ENCODE measurements around the gene HAUS2. TPM values are rescaled to one million over a fixed set of nuclear protein-coding genes. Genes with fewer than 3 reads are reported as not detected.
A peak's percentile ranks its signal among the peaks of the same experiment; 100 is the strongest.

Gene HAUS2
- total and polyA plus RNA-seq, 9 donors: 12.1 to 20.1 (median 15.9) TPM

GRCh38 chr15:42558739-42559138 lies 10.1 kb downstream of the HAUS2 start:
- no peak for DNase-seq
- Histone ChIP-seq H3K4me3 (ENCODE audit: low read length) (no peak overlapping the region), H3K4me1 (ENCODE audit: control insufficient read depth, insufficient read depth, low read length) (no peaks in the 10 kb centered on the region), H3K27me3 (ENCODE audit: control insufficient read depth, insufficient read depth, low read length) (no peaks in the 10 kb centered on the region), H3K27ac (ENCODE audit: low read length) (no peak overlapping the region), H3K36me3 (ENCODE audit: control insufficient read depth, insufficient read depth, low read length) (peaks cover 23% of the 10 kb centered on the region), H3K9me3 (replicated peaks; ENCODE audit: control insufficient read depth, low read depth, low read length) (no peaks in the 10 kb centered on the region)
- 100% methylated on average over 1 of the region's 3 CpGs for WGBS (ENCODE audit: insufficient coverage)

GRCh38 chr15:42575188-42576039 lies 26.8 kb downstream of the HAUS2 start, which contains the start of gene STARD9:
Gene STARD9, plus strand, starts transcription at chr15:42575606. Its CDS starts 110 bp downstream, at chr15:42575716.
- Histone ChIP-seq H3K27me3 (ENCODE audit: control insufficient read depth, insufficient read depth, low read length) (no peaks in the 10 kb centered on the region), H3K4me1 (ENCODE audit: control insufficient read depth, insufficient read depth, low read length) (peaks cover 20% of the 10 kb centered on the region), H3K27ac (ENCODE audit: low read length) (peak within 1 kb of the TSS; percentile 93), H3K36me3 (ENCODE audit: control insufficient read depth, insufficient read depth, low read length) (no peaks in the 10 kb centered on the region), H3K9me3 (replicated peaks; ENCODE audit: control insufficient read depth, low read depth, low read length) (no peaks in the 10 kb centered on the region), H3K4me3 (ENCODE audit: low read length) (peak within 1 kb of the TSS; percentile 99)
- DNase-seq: peak; percentile 99
- under 1% methylated on average over 83 of the region's 95 CpGs for WGBS (ENCODE audit: insufficient coverage)

GRCh38 chr15:42576040-42576594 lies 27.5 kb downstream of the HAUS2 start:
- H3K27ac ChIP-seq (ENCODE audit: low read length): peak overlapping the region; percentile 93
- DNase-seq: no peak
- H3K36me3 ChIP-seq (ENCODE audit: control insufficient read depth, insufficient read depth, low read length): no peaks in the 10 kb centered on the region
- peaks cover 24% of the 10 kb centered on the region for H3K4me1 ChIP-seq (ENCODE audit: control insufficient read depth, insufficient read depth, low read length)
- H3K9me3 ChIP-seq (replicated peaks; ENCODE audit: control insufficient read depth, low read depth, low read length): no peaks in the 10 kb centered on the region
- peak overlapping the region; percentile 99 for H3K4me3 ChIP-seq (ENCODE audit: low read length)
- H3K27me3 ChIP-seq (ENCODE audit: control insufficient read depth, insufficient read depth, low read length): no peaks in the 10 kb centered on the region
- WGBS (ENCODE audit: insufficient coverage): 0% methylated on average over 1 of the region's 16 CpGs

- DNase-seq: no peak
- H3K4me3 ChIP-seq (ENCODE audit: low read length): peak overlapping the region; percentile 99
- no peaks in the 10 kb centered on the region for H3K36me3 ChIP-seq (ENCODE audit: control insufficient read depth, insufficient read depth, low read length)
- 75% methylated on average over 1 of the region's 1 CpG for WGBS (ENCODE audit: insufficient coverage)
- H3K27me3 ChIP-seq (ENCODE audit: control insufficient read depth, insufficient read depth, low read length): no peaks in the 10 kb centered on the region
- peaks cover 29% of the 10 kb centered on the region for H3K4me1 ChIP-seq (ENCODE audit: control insufficient read depth, insufficient read depth, low read length)
- H3K27ac ChIP-seq (ENCODE audit: low read length): no peak overlapping the region
- no peaks in the 10 kb centered on the region for H3K9me3 ChIP-seq (replicated peaks; ENCODE audit: control insufficient read depth, low read depth, low read length)
These were observed 28.1 kb downstream of the HAUS2 start for GRCh38 chr15:42576776-42577175.

- Histone ChIP-seq H3K27me3 (ENCODE audit: control insufficient read depth, insufficient read depth, low read length) (no peaks in the 10 kb centered on the region), H3K4me3 (ENCODE audit: low read length) (no peak overlapping the region), H3K36me3 (ENCODE audit: control insufficient read depth, insufficient read depth, low read length) (no peaks in the 10 kb centered on the region), H3K27ac (ENCODE audit: low read length) (peak overlapping the region; percentile 45), H3K4me1 (ENCODE audit: control insufficient read depth, insufficient read depth, low read length) (peaks cover 35% of the 10 kb centered on the region), H3K9me3 (replicated peaks; ENCODE audit: control insufficient read depth, low read depth, low read length) (no peaks in the 10 kb centered on the region)
- peak; percentile 87 for DNase-seq
- WGBS (ENCODE audit: insufficient coverage): no CpG with 5 or more reads among the region's 1 CpG
These were observed 28.9 kb downstream of the HAUS2 start for GRCh38 chr15:42577514-42578031.

- peaks cover 48% of the 10 kb centered on the region for H3K4me1 ChIP-seq (ENCODE audit: control insufficient read depth, insufficient read depth, low read length)
- no peaks in the 10 kb centered on the region for H3K27me3 ChIP-seq (ENCODE audit: control insufficient read depth, insufficient read depth, low read length)
- H3K36me3 ChIP-seq (ENCODE audit: control insufficient read depth, insufficient read depth, low read length): no peaks in the 10 kb centered on the region
- no CpG with 5 or more reads among the region's 2 CpGs for WGBS (ENCODE audit: insufficient coverage)
- no peaks in the 10 kb centered on the region for H3K9me3 ChIP-seq (replicated peaks; ENCODE audit: control insufficient read depth, low read depth, low read length)
- no peak overlapping the region for H3K4me3 ChIP-seq (ENCODE audit: low read length)
- H3K27ac ChIP-seq (ENCODE audit: low read length): no peak overlapping the region
- DNase-seq: no peak
These were observed 30.4 kb downstream of the HAUS2 start for GRCh38 chr15:42578984-42579537.

- Histone ChIP-seq H3K9me3 (replicated peaks; ENCODE audit: control insufficient read depth, low read depth, low read length) (no peaks in the 10 kb centered on the region), H3K36me3 (ENCODE audit: control insufficient read depth, insufficient read depth, low read length) (peaks cover 10% of the 10 kb centered on the region), H3K27ac (ENCODE audit: low read length) (peak overlapping the region; percentile 77), H3K4me1 (ENCODE audit: control insufficient read depth, insufficient read depth, low read length) (peaks cover 44% of the 10 kb centered on the region), H3K4me3 (ENCODE audit: low read length) (peak overlapping the region; percentile 43), H3K27me3 (ENCODE audit: control insufficient read depth, insufficient read depth, low read length) (no peaks in the 10 kb centered on the region)
- 1% methylated on average over 30 of the region's 37 CpGs for WGBS (ENCODE audit: insufficient coverage)
- DNase-seq: peak; percentile 96
These were observed 32.7 kb downstream of the HAUS2 start for GRCh38 chr15:42581272-42581730.

- Histone ChIP-seq H3K27ac (ENCODE audit: low read length) (peak overlapping the region; percentile 60), H3K27me3 (ENCODE audit: control insufficient read depth, insufficient read depth, low read length) (no peaks in the 10 kb centered on the region), H3K4me1 (ENCODE audit: control insufficient read depth, insufficient read depth, low read length) (peaks cover 34% of the 10 kb centered on the region), H3K9me3 (replicated peaks; ENCODE audit: control insufficient read depth, low read depth, low read length) (no peaks in the 10 kb centered on the region), H3K36me3 (ENCODE audit: control insufficient read depth, insufficient read depth, low read length) (peaks cover 13% of the 10 kb centered on the region), H3K4me3 (ENCODE audit: low read length) (no peak overlapping the region)
- 33% methylated on average over 4 of the region's 8 CpGs for WGBS (ENCODE audit: insufficient coverage)
- DNase-seq: no peak
These were observed 34.1 kb downstream of the HAUS2 start for GRCh38 chr15:42582569-42583375.

- H3K27ac ChIP-seq (ENCODE audit: low read length): peak overlapping the region; percentile 37
- no peak for DNase-seq
- peaks cover 17% of the 10 kb centered on the region for H3K36me3 ChIP-seq (ENCODE audit: control insufficient read depth, insufficient read depth, low read length)
- H3K4me3 ChIP-seq (ENCODE audit: low read length): no peak overlapping the region
- peaks cover 34% of the 10 kb centered on the region for H3K4me1 ChIP-seq (ENCODE audit: control insufficient read depth, insufficient read depth, low read length)
- H3K27me3 ChIP-seq (ENCODE audit: control insufficient read depth, insufficient read depth, low read length): no peaks in the 10 kb centered on the region
- H3K9me3 ChIP-seq (replicated peaks; ENCODE audit: control insufficient read depth, low read depth, low read length): no peaks in the 10 kb centered on the region
- no CpG with 5 or more reads among the region's 4 CpGs for WGBS (ENCODE audit: insufficient coverage)
These were observed 35.6 kb downstream of the HAUS2 start for GRCh38 chr15:42584031-42584765.
